GF-D8 (cell line): ENCODE data around the gene EPHB4.
"Not testable (repeated sequence)": the region's sequence is repeated elsewhere in the genome, so short reads cannot be mapped to it uniquely, and the experiment has no call there.

Experiments used
- DNase-seq: peaks from one replicate; lab custom pipeline; 2025; lab: John Stamatoyannopoulos, UW

The EPHB4 gene

GRCh38 chr7:100822236-100823139 is 4.8 kb downstream of the EPHB4 start:
- no peak for DNase-seq

- DNase-seq, result no peak
Measured at GRCh38 chr7:100819586-100819985, 7.7 kb downstream of the EPHB4 start.

- no peak for DNase-seq
Measured at GRCh38 chr7:100818825-100819224, 8.5 kb downstream of the EPHB4 start.

- DNase-seq, result no peak
Measured at GRCh38 chr7:100818366-100818765, 9.0 kb downstream of the EPHB4 start.

GRCh38 chr7:100817097-100817496 is 10.2 kb downstream of the EPHB4 start:
- DNase-seq, result no peak

GRCh38 chr7:100816515-100816914 is 10.8 kb downstream of the EPHB4 start:
- peak; percentile 10 for DNase-seq

- no peak for DNase-seq
Measured at GRCh38 chr7:100812729-100813128, 14.6 kb downstream of the EPHB4 start.

- DNase-seq, result no peak
Measured at GRCh38 chr7:100811480-100811879, 15.8 kb downstream of the EPHB4 start.

- no peak for DNase-seq
Measured at GRCh38 chr7:100808354-100808875, 18.9 kb downstream of the EPHB4 start.

- not testable (repeated sequence) for DNase-seq
Measured at GRCh38 chr7:100806883-100807282, 20.4 kb downstream of the EPHB4 start.

GRCh38 chr7:100806276-100806675 is 21.0 kb downstream of the EPHB4 start:
- DNase-seq, result no peak

- no peak for DNase-seq
Measured at GRCh38 chr7:100804681-100805431, 22.5 kb downstream of the EPHB4 start.

- DNase-seq, result peak; percentile 86
Measured at GRCh38 chr7:100803398-100804161, 23.7 kb downstream of the EPHB4 start.

- no peak for DNase-seq
Measured at GRCh38 chr7:100802951-100803350, 24.4 kb downstream of the EPHB4 start.

- peak; percentile 49 for DNase-seq
Measured at GRCh38 chr7:100801833-100802568, 25.3 kb downstream of the EPHB4 start.

GRCh38 chr7:100799037-100799896 is 28.1 kb downstream of the EPHB4 start:
- DNase-seq, result peak; percentile 59

- no peak for DNase-seq
Measured at GRCh38 chr7:100794741-100795140, 32.6 kb downstream of the EPHB4 start.

GRCh38 chr7:100793806-100794660 is 33.3 kb downstream of the EPHB4 start:
- DNase-seq, result no peak

- DNase-seq, result no peak
Measured at GRCh38 chr7:100791881-100792666, 35.2 kb downstream of the EPHB4 start.
